Measurements from ENCODE around the gene TNFRSF21.

- TF ChIP-seq EZH2phosphoT487 (IDR thresholded peaks at IDR 0.05; ENCODE audit: low read length) (no peak), CTCF (IDR thresholded peaks at IDR 0.05; ENCODE audit: low read length) (no peak)
Measured at GRCh38 chr6:47265971-47266370, 43.7 kb downstream of the TNFRSF21 start.
